Esophagus muscularis mucosa (tissue), 4 donors: ENCODE measurements around the gene BRD8. TPM values are rescaled to one million over a fixed set of nuclear protein-coding genes. Genes with fewer than 3 reads are reported as not detected.

Source experiments
- DNase-seq: peaks from one replicate; pipeline ENCODE4 v3.0.0-alpha.2; 2017; ENCODE audit errors: extremely low spot score
- H3K27ac ChIP-seq, 4 donors: fragments of 200-600 bp; sonication (generic); replicated peaks in 1 of 4; 1 replicate in 3 of 4; 2 replicates in 1 of 4; pipeline ENCODE4 v1.5.1; 2016 to 2019; ENCODE audit warnings: mild to moderate bottlenecking in 1 of 4
- H3K27me3 ChIP-seq, 4 donors: fragments of 200-600 bp; sonication (generic); one replicate each; pipeline versions ENCODE4 v1.5.1 to v1.6.0; 2016 to 2019
- H3K36me3 ChIP-seq, 4 donors: fragments of 200-600 bp; sonication (generic); one replicate each; pipeline ENCODE4 v1.5.1; 2016 to 2019
- H3K4me1 ChIP-seq, 4 donors: fragments of 200-600 bp; sonication (generic); one replicate each; pipeline ENCODE4 v1.5.1; 2016 to 2019
- H3K4me3 ChIP-seq, 4 donors: fragments of 200-600 bp; sonication (generic); 1 replicate in 2 of 4; 2 replicates in 2 of 4; pipeline ENCODE4 v1.5.1; 2016 to 2019; ENCODE audit warnings: mild to moderate bottlenecking in 4 of 4, moderate library complexity in 1 of 4
- H3K9me3 ChIP-seq, 4 donors: fragments of 200-600 bp; sonication (generic); 1 replicate in 3 of 4; 2 replicates in 1 of 4; pipeline ENCODE4 v1.5.1; 2016 to 2019
- CTCF ChIP-seq, 3 experiments: fragments of 200-600 bp in 2 of 3; fragments of 450-650 bp in 1 of 3; sonication (generic) in 2 of 3; IDR thresholded peaks; one replicate each; pipeline ENCODE4 v1.5.1; 2017 to 2019; ENCODE audit warnings: antibody characterized with exemption in 3 of 3, mild to moderate bottlenecking in 2 of 3, moderate library complexity in 1 of 3
- EP300 ChIP-seq: sonication (generic); formaldehyde crosslinking; IDR thresholded peaks from one replicate; pipeline ENCODE4 v1.6.1; 2017; ENCODE audit warnings: antibody characterized with exemption
- POLR2A ChIP-seq: fragments of 450-650 bp; IDR thresholded peaks from one replicate; pipeline ENCODE4 v1.6.1; 2017; ENCODE audit warnings: antibody characterized with exemption, moderate library complexity, mild to moderate bottlenecking, low read depth
- POLR2AphosphoS5 ChIP-seq, 2 donors: sonication (generic); formaldehyde crosslinking; IDR thresholded peaks; one replicate each; pipeline ENCODE4 v1.6.1; 2017; ENCODE audit warnings: antibody characterized with exemption in 2 of 2
- WGBS: methylation state at CpG from one replicate; pipeline ENCODE4 v1.1.5; 2018; 5-methylcytosine and 5-hydroxymethylcytosine counted together
- intact Hi-C: fragments of 100-400 bp; cut with DNase I; formaldehyde crosslinking; loops from one replicate; pipeline ENCODE4 v1.15.1; 2023
- total RNA-seq, 4 donors: library from RNA; depleted of rRNA; stranded (reverse); fragments of >200 nt; gene quantifications; one replicate each; pipeline versions ENCODE4 v1.1.0 to v1.2.1, GENCODE V29; 2016

BRD8 gene
- total RNA-seq, 4 donors from 2014 or later = 27.3 to 41.5 (median 31.2) TPM

GRCh38 chr5:138115254-138115653 is 63.2 kb downstream of the BRD8 start:
- Histone ChIP-seq H3K4me1 (peaks cover 0 to 13% (median 8%) of the 10 kb centered on the region in 4 donors), H3K27ac (no peak overlapping the region), H3K4me3 (no peak overlapping the region), H3K36me3 (no peaks in the 10 kb centered on the region), H3K9me3 (no peaks in the 10 kb centered on the region), H3K27me3 (no peaks in the 10 kb centered on the region)
- intact Hi-C loops = no loop called here
- TF ChIP-seq POLR2AphosphoS5 (IDR thresholded peaks at IDR 0.05) (no peak), CTCF (IDR thresholded peaks at IDR 0.05) (no peak), EP300 (no peak), POLR2A (no peak)
- DNase-seq = no peak

- H3K27ac ChIP-seq = no peak overlapping the region
These were observed 66.5 kb downstream of the BRD8 start for GRCh38 chr5:138111937-138112336.

GRCh38 chr5:138111181-138111580 is 67.2 kb downstream of the BRD8 start:
- Histone ChIP-seq H3K9me3 (no peaks in the 10 kb centered on the region), H3K4me1 (peaks cover 0 to 13% (median 8%) of the 10 kb centered on the region in 4 donors), H3K36me3 (no peaks in the 10 kb centered on the region), H3K27ac (no peak overlapping the region), H3K4me3 (no peak overlapping the region), H3K27me3 (no peaks in the 10 kb centered on the region)
- no peak for DNase-seq
- WGBS = 93% methylated on average over 4 of the region's 4 CpGs
- no peak for TF ChIP-seq EP300
- TF ChIP-seq CTCF (IDR thresholded peaks at IDR 0.05) = no peak
- TF ChIP-seq POLR2A = no peak
- TF ChIP-seq POLR2AphosphoS5 (IDR thresholded peaks at IDR 0.05) = no peak
- intact Hi-C loops = no loop called here

More at GRCh38 chr5:138111937-138112336, 66.5 kb downstream of the BRD8 start:
- Histone ChIP-seq H3K4me1 (peaks cover 0 to 13% (median 8%) of the 10 kb centered on the region in 4 donors), H3K9me3 (no peaks in the 10 kb centered on the region), H3K27me3 (no peaks in the 10 kb centered on the region), H3K36me3 (no peaks in the 10 kb centered on the region), H3K4me3 (no peak overlapping the region)
- WGBS = 23% methylated on average over 1 of the region's 1 CpG
- no peak for DNase-seq
- intact Hi-C loops = no loop called here
- TF ChIP-seq CTCF (IDR thresholded peaks at IDR 0.05) (no peak), POLR2AphosphoS5 (IDR thresholded peaks at IDR 0.05) (no peak), POLR2A (no peak), EP300 (no peak)

GRCh38 chr5:138110266-138110963 is 68.0 kb downstream of the BRD8 start:
- H3K27me3 ChIP-seq = no peaks in the 10 kb centered on the region
- no peaks in the 10 kb centered on the region for H3K36me3 ChIP-seq
- no peaks in the 10 kb centered on the region for H3K9me3 ChIP-seq
- DNase-seq = peak; percentile 45
- H3K27ac ChIP-seq = no peak overlapping the region
- intact Hi-C loops = no loop called here
- TF ChIP-seq CTCF (IDR thresholded peaks at IDR 0.05) (no peak), EP300 (no peak), POLR2A (no peak), POLR2AphosphoS5 (IDR thresholded peaks at IDR 0.05) (no peak)
- H3K4me3 ChIP-seq = no peak overlapping the region
- 58% methylated on average over 4 of the region's 4 CpGs for WGBS
- H3K4me1 ChIP-seq = peaks cover 0 to 13% (median 8%) of the 10 kb centered on the region in 4 donors
